ENCODE results near the gene G2E3. TPM values are rescaled to one million over a fixed set of nuclear protein-coding genes. Genes with fewer than 3 reads are reported as not detected.

Gene G2E3
- total and polyA plus RNA-seq, 2 of the 13 experiments (the other 11 are each of a cell fraction or from before 2014, with no cell fraction given), result 22.8 to 63.0 TPM

GRCh38 chr14:30521899-30522736 lies 36.8 kb upstream of the G2E3 start (continued):
- TF ChIP-seq HMG20A (CRISPR knock-in tag; IDR thresholded peaks at IDR 0.05; ENCODE audit: borderline replicate concordance) (no peak), ZBTB1 (CRISPR knock-in tag; IDR thresholded peaks at IDR 0.05; ENCODE audit: borderline replicate concordance) (no peak), ATF5 (CRISPR knock-in tag; IDR thresholded peaks at IDR 0.05; ENCODE audit: low read depth) (no peak), RBM22 (optimal IDR thresholded peaks at IDR 0.05; ENCODE audit: low read length) (no peak), ZNF451 (CRISPR knock-in tag; IDR thresholded peaks at IDR 0.05) (no peak), ZNF503 (CRISPR knock-in tag; IDR thresholded peaks at IDR 0.05) (peak; percentile 20; the same call in 1 of the 2 replicates), ARID5B (CRISPR knock-in tag; IDR thresholded peaks at IDR 0.05) (0 out of 2 replicates have a peak, but pooled peaks have one; percentile 28), KLF12 (CRISPR knock-in tag; IDR thresholded peaks at IDR 0.05; ENCODE audit: borderline replicate concordance) (no peak), CREBL2 (CRISPR knock-in tag; IDR thresholded peaks at IDR 0.05; ENCODE audit: borderline replicate concordance) (no peak), RNF2 (conservative IDR thresholded peaks at IDR 0.05; ENCODE audit: low read depth) (no peak), ZNF510 (CRISPR knock-in tag; IDR thresholded peaks at IDR 0.05; ENCODE audit: low read depth) (no peak), ZNF282 (IDR thresholded peaks at IDR 0.05; ENCODE audit: partially characterized antibody) (no peak), SP2 (CRISPR knock-in tag; IDR thresholded peaks at IDR 0.05) (no peak), STAG1 (CRISPR knock-in tag; IDR thresholded peaks at IDR 0.05) (peak; percentile 74), PHF5A (CRISPR knock-in tag; IDR thresholded peaks at IDR 0.05; ENCODE audit: low read depth, unreplicated experiment) (no peak)
